GM12864 (cell line): Measurements from ENCODE around the gene RASSF3.

Experiments used
- DNase-seq: peaks from one replicate; pipeline ENCODE4 v3.0.0-alpha.2; 2011; ENCODE audit warnings: low read depth
- H3K4me3 ChIP-seq: 2 replicates; pipeline ENCODE4 v1.5.1; 2011; ENCODE audit warnings: mild to moderate bottlenecking, low read depth, low read length, control low read depth
- CTCF ChIP-seq: IDR thresholded peaks from 2 replicates; pipeline ENCODE4 v1.5.1; 2011; ENCODE audit warnings: low read depth, mild to moderate bottlenecking, moderate library complexity, low read length, control low read depth, inconsistent platforms; ENCODE audit errors: missing control alignments

Gene RASSF3

GRCh38 chr12:64595863-64596793, 14.2 kb upstream of the RASSF3 start:
- no peak for DNase-seq
- H3K4me3 ChIP-seq = no peak overlapping the region
- TF ChIP-seq CTCF = no peak

GRCh38 chr12:64598831-64599230, 11.5 kb upstream of the RASSF3 start:
- TF ChIP-seq CTCF = no peak
- H3K4me3 ChIP-seq = no peak overlapping the region
- no peak for DNase-seq

- no peak overlapping the region for H3K4me3 ChIP-seq
- TF ChIP-seq CTCF = no peak
- no peak for DNase-seq
These were observed 10.1 kb upstream of the RASSF3 start for GRCh38 chr12:64600164-64600561.

- no peak for TF ChIP-seq CTCF
- DNase-seq = no peak
These were observed 7.0 kb upstream of the RASSF3 start for GRCh38 chr12:64603183-64603841.

GRCh38 chr12:64608901-64609535, 1.3 kb upstream of the RASSF3 start:
- peak overlapping the region; percentile 80 for H3K4me3 ChIP-seq
- no peak for TF ChIP-seq CTCF
- no peak for DNase-seq

More at GRCh38 chr12:64603183-64603841, 7.0 kb upstream of the RASSF3 start:
- no peak overlapping the region for H3K4me3 ChIP-seq

GRCh38 chr12:64609536-64610078, 688 bp upstream of the RASSF3 start:
- peak overlapping the region; percentile 80 for H3K4me3 ChIP-seq
- no peak for DNase-seq
- TF ChIP-seq CTCF = no peak
